HG03575 (cell line): ENCODE data around the gene SRSF4.
"Not testable (repeated sequence)": the region's sequence is repeated elsewhere in the genome, so short reads cannot be mapped to it uniquely, and the experiment has no call there.

ENCODE experiments used
- ATAC-seq: cut with Tn5 transposase; IDR thresholded peaks from one replicate; pipeline ENCODE4 v1.9.1; 2021; ENCODE audit not compliant: unreplicated experiment, insufficient number of reproducible peaks, low FRiP score; ENCODE audit errors: extremely low read depth

SRSF4 gene

DNA sequence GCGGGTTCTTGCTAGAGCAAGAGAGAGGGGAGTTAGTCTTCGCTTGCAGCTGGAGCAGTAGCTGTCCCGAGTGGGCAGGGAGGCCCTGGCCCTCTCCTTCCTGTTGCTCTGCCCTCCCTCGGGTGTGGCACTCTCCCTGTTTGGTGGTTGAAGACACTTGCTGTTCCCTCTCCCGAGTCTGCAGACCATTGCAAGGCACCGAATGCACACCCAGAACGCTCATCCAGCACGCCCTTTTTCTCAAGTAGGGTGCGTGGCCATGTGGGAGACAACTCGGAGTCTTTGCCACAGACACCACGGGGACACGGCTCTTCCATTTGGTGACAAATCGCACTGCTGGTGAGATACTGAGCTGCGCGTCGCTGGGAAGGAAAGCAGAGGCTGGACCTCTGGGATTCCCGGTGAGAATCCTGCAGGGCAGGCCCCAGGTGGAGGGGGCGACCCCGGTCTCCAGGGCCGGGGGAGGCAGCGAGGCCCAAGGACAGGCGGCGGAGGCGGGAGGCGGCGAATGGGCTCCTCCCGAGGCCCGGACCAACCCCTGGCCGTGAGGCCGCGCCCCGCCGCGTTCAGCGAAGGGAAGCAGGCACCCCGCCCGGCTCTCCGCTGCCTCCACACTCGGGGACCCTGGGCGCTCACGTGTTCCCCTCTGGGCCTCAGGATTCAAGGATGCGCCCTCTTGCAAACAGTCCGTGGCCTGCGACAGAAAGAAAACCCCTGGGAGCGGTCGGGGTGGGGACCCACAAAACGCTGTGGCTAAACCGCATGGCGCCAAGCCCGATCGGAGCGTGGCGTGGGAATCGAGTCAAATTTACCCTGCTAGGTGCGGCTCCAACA is 47.6 kb downstream of the SRSF4 start:
- ATAC-seq = no peak

DNA sequence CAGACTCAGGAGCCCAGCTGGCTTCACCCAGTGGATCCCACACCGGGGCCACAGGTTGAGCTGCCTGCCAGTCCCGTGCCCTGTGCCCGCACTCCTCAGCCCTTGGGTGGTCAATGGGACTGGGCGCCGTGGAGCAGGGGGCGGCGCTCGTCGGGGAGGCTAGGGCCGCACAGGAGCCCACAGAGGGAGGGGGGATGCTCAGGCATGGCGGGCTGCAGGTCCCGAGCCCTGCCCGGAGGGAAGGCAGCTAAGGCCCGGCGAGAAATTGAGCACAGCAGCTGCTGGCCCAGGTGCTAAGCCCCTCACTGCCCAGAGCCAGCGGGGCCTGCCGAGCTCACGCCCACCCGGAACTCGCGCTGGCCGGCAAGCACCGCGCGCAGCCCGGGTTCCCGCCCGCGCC is 50.6 kb downstream of the SRSF4 start:
- not testable (repeated sequence) for ATAC-seq

- no peak for ATAC-seq
Measured at GRCh38 chr1:29129916-29130315, 51.8 kb downstream of the SRSF4 start.

DNA sequence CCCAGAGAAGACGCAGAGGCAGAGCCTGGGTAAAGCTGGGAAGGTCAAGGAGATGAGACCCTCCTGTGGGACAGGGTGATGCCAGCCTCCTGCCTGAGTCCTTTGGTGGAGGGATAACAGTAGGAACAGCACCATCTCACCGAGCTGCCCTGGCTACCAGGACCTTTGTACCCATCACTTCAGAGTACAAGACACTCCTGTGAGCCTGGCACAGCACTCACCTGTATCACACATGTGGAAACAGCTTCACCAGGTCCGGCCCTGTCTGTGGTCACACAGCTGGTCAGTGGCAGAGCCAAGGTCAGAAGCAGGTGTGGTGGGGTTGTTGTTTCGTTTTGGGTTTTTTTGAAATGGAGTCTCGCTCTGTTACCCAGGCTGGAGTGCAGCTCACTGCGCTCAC is 53.0 kb downstream of the SRSF4 start:
- ATAC-seq = no peak

GRCh38 chr1:29126198-29126597 is 55.5 kb downstream of the SRSF4 start:
- ATAC-seq = no peak

DNA sequence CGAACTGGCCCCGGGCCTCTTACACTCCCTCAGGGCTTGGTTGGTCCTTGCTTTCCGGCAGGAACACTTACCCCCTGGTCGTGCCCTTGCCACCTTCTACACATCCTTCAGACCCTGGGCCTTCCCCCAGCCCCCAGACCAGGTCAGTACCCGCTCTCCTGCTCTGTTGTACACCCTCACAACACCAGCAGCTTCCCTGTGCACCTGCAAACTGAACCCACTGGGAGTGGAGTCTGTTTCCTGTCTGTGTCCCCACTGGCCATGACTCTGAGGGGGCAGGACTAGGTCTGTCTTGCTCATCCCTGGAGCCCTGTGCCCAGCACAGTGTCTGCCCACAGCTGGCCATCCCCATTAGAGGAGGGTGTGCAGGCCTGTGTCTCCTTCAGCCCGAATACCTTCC is 55.9 kb downstream of the SRSF4 start:
- no peak for ATAC-seq

DNA sequence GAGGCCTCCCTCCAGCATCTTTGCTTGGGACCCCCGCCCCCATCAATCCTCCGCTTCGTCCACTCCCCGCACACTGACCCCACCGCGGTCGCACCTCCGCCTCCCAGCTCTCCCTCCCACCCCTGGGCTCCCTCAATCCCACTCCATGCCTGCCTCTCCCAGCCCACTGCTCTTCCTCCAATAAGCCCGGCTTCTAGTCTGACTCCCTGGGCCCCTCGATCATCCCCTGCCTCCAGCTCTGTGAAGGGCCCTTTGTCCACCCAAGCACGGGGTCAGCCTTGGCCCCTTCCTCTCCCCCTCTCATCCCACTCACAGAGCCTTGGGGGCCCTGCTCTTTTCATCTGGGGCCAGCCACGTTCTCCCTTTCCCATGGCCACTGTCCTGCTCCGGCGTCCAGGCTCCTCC is 56.5 kb downstream of the SRSF4 start:
- ATAC-seq = no peak

DNA sequence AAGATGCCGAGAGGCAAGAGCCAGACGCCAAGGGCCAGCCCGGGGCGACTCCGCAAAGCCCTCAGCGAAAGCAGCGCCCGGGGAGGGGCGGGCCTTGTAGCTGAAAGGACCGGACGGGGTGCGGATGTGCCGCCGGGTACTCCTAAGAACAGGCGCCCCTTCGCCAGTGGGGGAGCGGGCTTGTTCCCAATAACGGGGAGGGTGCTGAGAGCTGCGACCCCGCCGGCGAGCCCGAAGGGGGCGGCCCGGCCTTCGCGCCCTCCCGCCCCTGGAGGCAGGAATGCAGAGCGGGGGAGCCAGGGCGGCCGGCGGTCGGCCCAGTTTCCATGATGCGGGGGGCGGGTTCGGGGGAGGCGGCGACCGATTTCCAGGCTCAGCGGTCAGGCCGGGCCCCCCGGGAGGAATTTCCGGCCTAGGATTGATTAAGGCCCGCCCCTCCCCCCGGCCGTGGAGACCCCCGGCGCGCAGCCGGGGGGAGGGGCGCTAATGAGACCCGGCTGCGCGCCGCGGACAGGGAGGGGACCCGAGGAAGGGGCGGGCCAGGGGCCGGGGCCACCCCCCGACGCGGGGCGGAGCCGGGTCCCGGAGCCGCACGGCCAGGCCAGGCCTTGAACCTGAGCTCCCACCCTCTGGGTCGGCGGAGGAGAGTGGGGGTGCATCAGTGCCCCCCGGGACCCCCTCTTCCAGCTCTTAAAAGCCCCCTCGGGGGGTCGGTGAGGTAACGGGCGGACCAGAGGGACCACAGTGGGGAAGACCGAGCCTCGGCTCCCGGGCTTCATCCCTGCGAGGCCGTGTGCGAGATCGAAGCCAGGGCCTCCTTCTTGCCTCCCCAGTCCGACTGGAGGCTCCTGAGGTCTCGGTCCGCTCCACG is 57.1 kb downstream of the SRSF4 start:
- no peak for ATAC-seq

GRCh38 chr1:29123887-29124365 is 57.8 kb downstream of the SRSF4 start, which contains the start of gene TMEM200B:
Gene TMEM200B, minus strand, starts transcription at chr1:29123903. Its CDS starts 2,075 bp downstream, at chr1:29121828.
- ATAC-seq = no peak

DNA sequence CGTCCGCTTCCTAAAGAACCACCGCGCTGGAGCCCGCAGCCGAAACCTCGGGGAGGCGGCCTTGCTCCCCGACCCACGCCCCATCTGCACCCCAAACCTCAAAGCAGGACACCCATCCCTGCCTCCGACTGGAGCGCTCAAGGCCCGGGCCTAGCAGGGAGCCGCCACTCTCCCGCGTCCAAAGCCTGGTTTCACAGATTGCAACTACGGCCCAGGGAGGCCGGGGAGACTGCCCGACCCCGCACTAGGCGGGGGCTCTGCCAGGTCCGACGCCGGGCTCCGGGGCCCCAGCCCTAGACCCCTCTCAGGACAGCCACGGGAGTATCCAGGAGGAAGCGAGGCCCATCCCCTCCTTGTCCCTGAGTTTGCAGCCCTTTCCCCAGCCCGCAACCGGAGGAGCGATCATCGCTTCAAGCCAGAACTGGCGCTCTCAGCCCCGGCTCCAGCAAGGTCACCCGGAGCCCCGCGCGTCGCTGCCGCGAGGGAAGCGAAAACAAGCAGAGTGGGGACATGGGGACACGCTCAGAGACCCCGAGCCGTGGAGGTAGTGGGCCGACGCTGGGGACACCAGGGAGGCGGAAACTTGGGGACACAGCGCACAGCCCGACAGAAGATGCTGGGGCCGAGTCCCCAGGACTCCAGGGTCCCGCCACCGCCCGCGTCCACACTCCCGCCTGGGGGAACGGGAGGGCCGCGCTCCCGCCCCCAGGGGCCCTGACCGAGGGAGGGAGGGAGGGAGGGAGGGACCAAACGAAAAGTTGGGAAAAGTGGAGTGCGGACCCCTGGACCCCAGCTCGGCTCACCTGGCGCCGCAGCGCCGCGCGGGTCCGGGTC is 58.4 kb downstream of the SRSF4 start:
- ATAC-seq = no peak

DNA sequence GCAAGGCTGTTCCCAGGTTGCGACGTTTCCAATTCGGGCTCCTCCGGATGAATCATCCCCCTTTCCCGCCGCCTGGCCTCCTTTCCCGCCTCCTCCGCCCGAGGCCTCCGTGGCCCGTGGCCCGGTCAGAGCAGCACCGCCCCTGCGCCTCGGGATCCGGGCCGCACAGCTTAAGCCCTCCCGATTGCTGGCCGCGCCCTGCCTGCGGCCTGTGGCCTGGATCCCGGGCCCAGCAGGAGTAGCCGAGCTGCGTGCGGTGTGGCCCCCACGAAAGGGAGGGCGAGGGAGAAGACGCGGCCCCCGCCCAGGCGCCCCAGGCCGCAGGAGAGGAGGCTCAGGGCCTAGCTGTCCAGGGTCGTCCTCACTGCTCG is 59.0 kb downstream of the SRSF4 start:
- ATAC-seq = no peak

DNA sequence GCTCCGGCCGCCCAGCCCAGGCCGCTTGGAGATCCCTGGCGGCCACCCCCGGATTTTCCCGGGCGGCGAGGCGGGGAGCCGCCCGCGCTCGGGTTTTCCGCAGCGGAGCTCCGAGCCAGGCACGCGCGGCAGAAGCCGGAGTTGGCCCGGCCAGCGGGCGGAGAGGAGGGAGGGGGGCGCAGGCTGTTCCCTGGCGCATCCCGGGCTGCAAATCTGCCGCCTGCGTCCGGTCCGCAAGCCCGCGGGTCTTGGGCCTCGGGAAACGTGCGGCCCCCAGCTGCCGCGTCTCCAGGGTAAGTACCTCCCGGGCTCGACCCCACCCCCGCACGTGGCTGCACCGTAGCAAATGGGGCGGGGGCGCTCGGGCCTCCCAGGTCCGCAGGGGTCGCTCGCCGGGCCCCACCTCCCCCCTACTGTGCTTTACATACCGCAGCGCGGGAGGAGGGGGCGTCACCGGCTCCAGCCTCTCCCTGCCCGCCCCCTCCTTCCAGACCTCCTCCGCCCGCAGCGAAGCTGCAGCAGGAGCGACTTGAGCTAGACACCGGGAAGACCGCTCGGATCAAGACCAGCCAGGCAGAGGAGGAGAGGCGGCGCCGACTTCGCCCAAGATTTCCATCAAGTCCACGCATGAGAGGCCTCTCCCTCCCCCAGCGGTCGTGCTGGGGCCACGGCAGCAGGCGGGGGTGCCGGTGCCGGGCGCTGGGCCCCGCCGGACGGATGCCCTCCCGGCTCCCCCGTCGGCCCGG is 59.6 kb downstream of the SRSF4 start:
- no peak for ATAC-seq

DNA sequence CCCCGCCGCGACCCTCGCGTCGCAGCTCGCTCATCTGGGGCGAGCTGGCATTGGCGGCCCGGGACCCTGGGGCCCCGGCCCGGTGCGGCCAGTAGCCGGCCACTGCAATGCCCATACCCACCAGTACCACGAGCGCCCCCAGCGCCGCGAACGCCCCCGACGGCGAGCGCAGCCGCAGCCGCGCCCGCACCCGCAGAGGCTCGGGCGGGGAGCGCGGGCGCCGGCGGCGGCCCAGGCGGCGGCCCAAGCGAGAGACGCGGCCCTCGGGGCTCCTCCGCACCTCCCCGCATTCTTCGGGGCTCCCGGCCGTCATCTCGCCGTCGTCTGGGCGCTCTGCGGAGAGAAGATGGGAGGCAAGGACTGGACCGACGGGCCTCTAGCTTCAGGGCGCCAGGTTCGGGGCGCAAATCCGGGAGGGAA is 60.2 kb downstream of the SRSF4 start:
- ATAC-seq = no peak

GRCh38 chr1:29120947-29121485 is 60.7 kb downstream of the SRSF4 start:
- no peak for ATAC-seq

GRCh38 chr1:29120367-29120766 is 61.3 kb downstream of the SRSF4 start:
- no peak for ATAC-seq

DNA sequence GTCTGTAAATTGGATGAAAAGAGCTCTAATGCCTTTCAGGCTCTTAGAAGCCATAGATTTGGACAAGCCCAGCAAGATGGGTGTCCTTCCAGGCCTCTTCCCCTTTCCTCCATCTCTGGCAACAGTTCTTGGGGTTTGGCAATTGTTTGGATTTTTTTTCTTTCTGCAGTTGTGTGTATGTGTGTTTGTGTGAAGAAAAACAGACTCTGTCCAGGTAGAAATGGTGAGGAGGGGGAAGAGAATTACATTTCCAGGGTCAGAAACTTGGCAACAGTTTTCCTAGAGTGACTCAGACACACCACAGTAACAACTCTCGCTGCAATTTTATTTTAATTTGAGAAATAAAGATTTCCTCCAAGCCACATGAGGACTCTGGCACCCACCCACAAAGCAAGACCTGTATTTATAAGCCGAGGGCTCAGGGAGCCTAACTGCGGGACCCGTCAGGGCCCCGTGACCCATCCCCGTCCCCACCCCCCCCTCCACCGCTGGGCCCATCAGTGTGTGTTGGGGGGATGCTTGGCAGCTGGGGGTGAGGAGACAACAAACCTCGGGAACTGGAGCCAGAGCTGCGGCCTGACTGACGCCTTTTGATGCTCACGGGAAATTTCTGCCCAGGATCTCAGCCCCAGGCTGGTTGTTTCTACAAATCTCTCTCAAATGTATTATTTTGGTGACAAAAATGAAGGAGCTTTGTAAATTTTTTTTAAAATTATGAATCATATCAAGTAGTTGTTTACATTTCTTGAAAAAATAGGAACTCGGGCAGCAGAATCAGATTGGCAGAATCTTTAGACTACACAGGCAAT is 62.4 kb downstream of the SRSF4 start:
- no peak for ATAC-seq

DNA sequence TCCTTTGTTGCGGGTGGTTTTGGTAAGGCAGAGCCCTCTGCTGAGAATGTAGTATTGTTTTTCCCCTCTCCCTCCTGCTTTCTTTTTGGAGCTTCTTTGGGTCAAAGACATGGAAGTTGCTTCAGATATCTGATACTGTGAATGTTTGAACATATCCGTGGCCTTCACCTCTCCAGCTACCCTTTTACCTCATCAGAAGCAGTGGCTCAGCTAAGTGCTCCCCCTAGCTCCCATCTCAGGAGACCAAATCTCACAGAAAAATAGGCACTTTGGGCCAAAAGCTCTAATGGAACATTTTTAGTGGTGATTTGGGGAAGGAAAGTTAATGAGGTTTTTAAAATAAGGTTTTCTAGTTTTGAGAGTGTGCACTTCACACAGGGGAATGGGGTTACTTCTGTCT is 64.3 kb downstream of the SRSF4 start:
- ATAC-seq = no peak
